Panc1 (cell line): Measurements from ENCODE around the gene SMIM35. TPM values are rescaled to one million over a fixed set of nuclear protein-coding genes. Genes with fewer than 3 reads are reported as not detected.

Source experiments
- ATAC-seq: fragments of 200-7000 bp; cut with Tn5 transposase; 2 replicates; pipeline ENCODE4 v1.9.1; 2020; ENCODE audit warnings: mild to moderate bottlenecking, moderate library complexity
- BruUV-seq: library from RNA; stranded (reverse); fragments of 400-500 nt; replicated peaks from 2 replicates; lab custom pipeline; 2021; lab: Mats Ljungman, UMichigan
- CTCF ChIA-PET: fragments of 300-600 bp; sonication (Branson Sonifier 250); formaldehyde crosslinking; loops from one replicate; lab custom pipeline; 2022; ENCODE audit warnings: antibody characterized with exemption; lab: Charles Lee
- POLR2A ChIA-PET: fragments of 300-600 bp; sonication (Branson Sonifier 250); formaldehyde crosslinking; loops from one replicate; lab custom pipeline; 2022; ENCODE audit warnings: antibody characterized with exemption; lab: Charles Lee
- DNase-seq: peaks from one replicate; pipeline ENCODE4 v3.0.0-alpha.2; 2010; ENCODE audit warnings: low read depth, low spot score
- H3K27ac ChIP-seq: 2 replicates; pipeline ENCODE4 v1.5.1; 2011; ENCODE audit warnings: mild to moderate bottlenecking, low read length, inconsistent platforms
- H3K27me3 ChIP-seq: fragments of 200-500 bp; sonication (Bioruptor generic); 2 replicates; pipeline ENCODE4 v1.6.0; 2014; ENCODE audit warnings: low read length, inconsistent platforms; ENCODE audit not compliant: control insufficient read depth, insufficient read depth
- H3K36me3 ChIP-seq: fragments of 200-500 bp; sonication (Bioruptor generic); 2 replicates; pipeline ENCODE4 v1.5.1; 2014; ENCODE audit warnings: inconsistent platforms, mild to moderate bottlenecking, low read length, moderate library complexity; ENCODE audit not compliant: control insufficient read depth, insufficient read depth
- H3K4me1 ChIP-seq: 2 replicates; pipeline ENCODE4 v1.5.1; 2011; ENCODE audit warnings: inconsistent platforms, mild to moderate bottlenecking, low read length, moderate library complexity; ENCODE audit not compliant: control insufficient read depth, insufficient read depth
- H3K4me3 ChIP-seq, 2 experiments: 2 replicates each; pipeline ENCODE4 v1.5.1; 2011 to 2012; ENCODE audit warnings: low read depth in 2 of 2, low read length in 2 of 2, mild to moderate bottlenecking in 2 of 2, inconsistent platforms in 1 of 2, moderate library complexity in 1 of 2
- H3K9me3 ChIP-seq: fragments of 200-500 bp; sonication (Bioruptor generic); 2 replicates; pipeline ENCODE4 v1.5.1; 2014; ENCODE audit warnings: low read depth, mild to moderate bottlenecking, inconsistent platforms, low read length, moderate library complexity; ENCODE audit not compliant: control insufficient read depth, insufficient read depth
- POLR2AphosphoS5 ChIP-seq: IDR thresholded peaks from 2 replicates; pipeline ENCODE4 v1.6.1; 2012; ENCODE audit warnings: mild to moderate bottlenecking, low read depth, low read length, moderate library complexity
- SIN3A ChIP-seq: IDR thresholded peaks from 2 replicates; pipeline ENCODE4 v1.6.1; 2012; ENCODE audit warnings: low read depth, mild to moderate bottlenecking, low read length, moderate library complexity, borderline replicate concordance; ENCODE audit not compliant: insufficient read depth
- TCF7L2 ChIP-seq: IDR thresholded peaks from 2 replicates; pipeline ENCODE4 v1.6.1; 2011; ENCODE audit warnings: mild to moderate bottlenecking, low read depth, low read length, inconsistent platforms
- in situ Hi-C: cut with HindIII; loops from 2 replicates; pipeline ENCODE4 v1.10.0; 2016; ENCODE audit warnings: low sequenced_read_pairs, low pct_unique_long_range_greater_than_20kb
- intact Hi-C: fragments of 100-400 bp; cut with micrococcal nuclease; formaldehyde crosslinking; loops from one replicate; pipeline ENCODE4 v1.10.0; 2022; ENCODE audit not compliant: unreplicated experiment
- total RNA-seq: library from RNA; stranded (reverse); gene quantifications from one replicate; pipeline ENCODE4 v1.2.1, GENCODE V29; 2021; ENCODE audit not compliant: unreplicated experiment
- TF ChIP-seq, protein P1 (sequence below): fragments of 450-650 bp; IDR thresholded peaks from 2 replicates; pipeline ENCODE4 v1.5.1; 2017; ENCODE audit warnings: mild to moderate bottlenecking
- TF ChIP-seq, protein P2 (sequence below), 2 experiments: IDR thresholded peaks; 2 replicates each; pipeline ENCODE4 v1.6.1; 2011 to 2012; ENCODE audit warnings: low read depth in 2 of 2, control low read depth in 1 of 2, low read length in 1 of 2, mild to moderate bottlenecking in 1 of 2, moderate library complexity in 1 of 2; ENCODE audit not compliant: insufficient read depth in 1 of 2

Gene SMIM35
- total RNA-seq, 1 experiment from 2014 or later, result not detected

DNA sequence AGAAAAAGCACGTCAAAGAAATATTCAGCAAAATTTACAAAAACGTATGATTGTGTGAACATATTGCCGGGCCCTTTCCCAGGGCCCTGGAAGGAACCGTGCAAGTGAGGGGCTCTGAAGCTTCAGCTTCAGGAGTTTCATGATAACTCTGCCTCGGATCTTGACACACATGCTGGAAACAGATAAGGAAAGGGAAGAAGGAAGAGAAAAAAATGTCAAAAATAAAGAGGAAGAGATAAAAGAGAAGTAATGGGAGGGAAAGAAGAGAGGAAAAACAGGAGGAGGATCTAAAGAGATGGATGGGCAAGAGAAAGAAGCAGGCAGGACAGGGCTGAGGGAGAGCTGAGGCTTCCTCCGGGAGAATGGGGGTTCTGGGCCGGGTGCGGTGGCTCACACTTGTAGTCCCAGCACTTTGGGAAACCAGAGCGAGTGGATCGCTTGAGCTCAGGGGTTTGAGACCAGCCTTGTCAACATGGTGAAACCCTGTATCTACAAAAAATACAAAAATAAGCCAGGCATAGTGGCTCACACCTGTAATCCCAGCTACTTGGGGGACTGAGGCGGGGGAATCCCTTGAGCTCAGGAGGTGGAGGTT, 12.6 kb downstream of the SMIM35 start:
- no peak overlapping the region for H3K4me3 ChIP-seq
- peaks cover 5% of the 10 kb centered on the region; the same call in 1 of the 2 replicates for H3K27me3 ChIP-seq
- DNase-seq, result no peak
- no peak for ATAC-seq
- ChIA-PET POLR2A (no interaction called here), CTCF (interaction anchor here (1.1 to 1.7 kb wide), 2 partner anchors 21 to 265 kb away, joined by 4 to 8 read pairs; no protein-coding TSS in a partner anchor)
- in situ Hi-C loops, result no loop called here
- H3K36me3 ChIP-seq, result no peaks in the 10 kb centered on the region
- intact Hi-C loops, result no loop called here
- BruUV-seq, result no TSS peak
- H3K27ac ChIP-seq, result no peak overlapping the region
- no peak for TF ChIP-seq TCF7L2
- TF ChIP-seq, protein P1, sequence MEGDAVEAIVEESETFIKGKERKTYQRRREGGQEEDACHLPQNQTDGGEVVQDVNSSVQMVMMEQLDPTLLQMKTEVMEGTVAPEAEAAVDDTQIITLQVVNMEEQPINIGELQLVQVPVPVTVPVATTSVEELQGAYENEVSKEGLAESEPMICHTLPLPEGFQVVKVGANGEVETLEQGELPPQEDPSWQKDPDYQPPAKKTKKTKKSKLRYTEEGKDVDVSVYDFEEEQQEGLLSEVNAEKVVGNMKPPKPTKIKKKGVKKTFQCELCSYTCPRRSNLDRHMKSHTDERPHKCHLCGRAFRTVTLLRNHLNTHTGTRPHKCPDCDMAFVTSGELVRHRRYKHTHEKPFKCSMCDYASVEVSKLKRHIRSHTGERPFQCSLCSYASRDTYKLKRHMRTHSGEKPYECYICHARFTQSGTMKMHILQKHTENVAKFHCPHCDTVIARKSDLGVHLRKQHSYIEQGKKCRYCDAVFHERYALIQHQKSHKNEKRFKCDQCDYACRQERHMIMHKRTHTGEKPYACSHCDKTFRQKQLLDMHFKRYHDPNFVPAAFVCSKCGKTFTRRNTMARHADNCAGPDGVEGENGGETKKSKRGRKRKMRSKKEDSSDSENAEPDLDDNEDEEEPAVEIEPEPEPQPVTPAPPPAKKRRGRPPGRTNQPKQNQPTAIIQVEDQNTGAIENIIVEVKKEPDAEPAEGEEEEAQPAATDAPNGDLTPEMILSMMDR, result no peak
- TF ChIP-seq, protein P2, sequence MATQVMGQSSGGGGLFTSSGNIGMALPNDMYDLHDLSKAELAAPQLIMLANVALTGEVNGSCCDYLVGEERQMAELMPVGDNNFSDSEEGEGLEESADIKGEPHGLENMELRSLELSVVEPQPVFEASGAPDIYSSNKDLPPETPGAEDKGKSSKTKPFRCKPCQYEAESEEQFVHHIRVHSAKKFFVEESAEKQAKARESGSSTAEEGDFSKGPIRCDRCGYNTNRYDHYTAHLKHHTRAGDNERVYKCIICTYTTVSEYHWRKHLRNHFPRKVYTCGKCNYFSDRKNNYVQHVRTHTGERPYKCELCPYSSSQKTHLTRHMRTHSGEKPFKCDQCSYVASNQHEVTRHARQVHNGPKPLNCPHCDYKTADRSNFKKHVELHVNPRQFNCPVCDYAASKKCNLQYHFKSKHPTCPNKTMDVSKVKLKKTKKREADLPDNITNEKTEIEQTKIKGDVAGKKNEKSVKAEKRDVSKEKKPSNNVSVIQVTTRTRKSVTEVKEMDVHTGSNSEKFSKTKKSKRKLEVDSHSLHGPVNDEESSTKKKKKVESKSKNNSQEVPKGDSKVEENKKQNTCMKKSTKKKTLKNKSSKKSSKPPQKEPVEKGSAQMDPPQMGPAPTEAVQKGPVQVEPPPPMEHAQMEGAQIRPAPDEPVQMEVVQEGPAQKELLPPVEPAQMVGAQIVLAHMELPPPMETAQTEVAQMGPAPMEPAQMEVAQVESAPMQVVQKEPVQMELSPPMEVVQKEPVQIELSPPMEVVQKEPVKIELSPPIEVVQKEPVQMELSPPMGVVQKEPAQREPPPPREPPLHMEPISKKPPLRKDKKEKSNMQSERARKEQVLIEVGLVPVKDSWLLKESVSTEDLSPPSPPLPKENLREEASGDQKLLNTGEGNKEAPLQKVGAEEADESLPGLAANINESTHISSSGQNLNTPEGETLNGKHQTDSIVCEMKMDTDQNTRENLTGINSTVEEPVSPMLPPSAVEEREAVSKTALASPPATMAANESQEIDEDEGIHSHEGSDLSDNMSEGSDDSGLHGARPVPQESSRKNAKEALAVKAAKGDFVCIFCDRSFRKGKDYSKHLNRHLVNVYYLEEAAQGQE (IDR thresholded peaks at IDR 0.05; ENCODE audit: insufficient read depth in 1 of 2, low read depth in 2 of 2, low read length in 1 of 2), result no peak
- TF ChIP-seq POLR2AphosphoS5, result no peak
- TF ChIP-seq SIN3A, result no peak
- H3K9me3 ChIP-seq, result no peaks in the 10 kb centered on the region
- H3K4me1 ChIP-seq, result no peaks in the 10 kb centered on the region

DNA sequence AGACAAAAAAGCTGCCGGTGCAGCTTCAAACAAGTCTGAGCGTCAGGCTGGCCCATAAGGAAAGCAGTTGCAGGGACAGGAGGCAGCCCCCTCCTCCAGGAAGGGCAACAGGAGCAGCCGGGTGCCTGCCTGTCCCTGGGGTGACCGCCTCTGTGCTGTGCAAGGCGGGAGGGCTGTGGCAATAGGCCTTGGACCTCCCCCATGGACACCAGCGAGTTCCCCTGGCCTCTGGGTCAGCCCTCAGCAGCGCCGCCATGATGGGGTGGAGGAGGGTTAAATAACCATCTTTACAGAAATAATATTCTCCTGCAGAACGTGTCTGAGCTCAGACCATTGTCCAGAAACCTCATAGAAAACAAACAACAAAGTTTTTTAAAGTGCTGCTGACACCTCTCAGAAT, 13.2 kb downstream of the SMIM35 start:
- CTCF ChIA-PET, result interaction anchor here (1.7 kb wide), 1 partner anchor 264 kb away, joined by 4 read pairs; no protein-coding TSS in a partner anchor
- no peak overlapping the region for H3K4me3 ChIP-seq
- H3K36me3 ChIP-seq, result no peaks in the 10 kb centered on the region
- no peak for TF ChIP-seq TCF7L2
- TF ChIP-seq, protein P1, result no peak
- TF ChIP-seq, protein P2 (IDR thresholded peaks at IDR 0.05; ENCODE audit: insufficient read depth in 1 of 2, low read depth in 2 of 2, low read length in 1 of 2), result no peak
- H3K9me3 ChIP-seq, result no peaks in the 10 kb centered on the region
- ATAC-seq, result no peak
- H3K27me3 ChIP-seq, result peaks cover 5% of the 10 kb centered on the region; the same call in 1 of the 2 replicates
- intact Hi-C loops, result no loop called here
- no peak for DNase-seq
- H3K27ac ChIP-seq, result no peak overlapping the region
- POLR2A ChIA-PET, result no interaction called here
- H3K4me1 ChIP-seq, result no peaks in the 10 kb centered on the region
- BruUV-seq, result no TSS peak
- in situ Hi-C loops, result no loop called here
